Raji (cell line): ENCODE results near the gene WNK2.

Experiments
- POLR2A ChIP-seq: IDR thresholded peaks from 2 replicates; pipeline ENCODE4 v1.6.1; 2011; ENCODE audit warnings: low read depth, low read length, control low read depth; ENCODE audit not compliant: insufficient read depth

WNK2 gene

GRCh38 chr9:93198838-93199625, 15.1 kb downstream of the WNK2 start:
- no peak for TF ChIP-seq POLR2A

- no peak for TF ChIP-seq POLR2A
Measured at GRCh38 chr9:93200449-93200742, 16.5 kb downstream of the WNK2 start.

GRCh38 chr9:93200989-93201334, 17.0 kb downstream of the WNK2 start:
- no peak for TF ChIP-seq POLR2A

- TF ChIP-seq POLR2A, result no peak
Measured at GRCh38 chr9:93203026-93203717, 19.2 kb downstream of the WNK2 start.

DNA sequence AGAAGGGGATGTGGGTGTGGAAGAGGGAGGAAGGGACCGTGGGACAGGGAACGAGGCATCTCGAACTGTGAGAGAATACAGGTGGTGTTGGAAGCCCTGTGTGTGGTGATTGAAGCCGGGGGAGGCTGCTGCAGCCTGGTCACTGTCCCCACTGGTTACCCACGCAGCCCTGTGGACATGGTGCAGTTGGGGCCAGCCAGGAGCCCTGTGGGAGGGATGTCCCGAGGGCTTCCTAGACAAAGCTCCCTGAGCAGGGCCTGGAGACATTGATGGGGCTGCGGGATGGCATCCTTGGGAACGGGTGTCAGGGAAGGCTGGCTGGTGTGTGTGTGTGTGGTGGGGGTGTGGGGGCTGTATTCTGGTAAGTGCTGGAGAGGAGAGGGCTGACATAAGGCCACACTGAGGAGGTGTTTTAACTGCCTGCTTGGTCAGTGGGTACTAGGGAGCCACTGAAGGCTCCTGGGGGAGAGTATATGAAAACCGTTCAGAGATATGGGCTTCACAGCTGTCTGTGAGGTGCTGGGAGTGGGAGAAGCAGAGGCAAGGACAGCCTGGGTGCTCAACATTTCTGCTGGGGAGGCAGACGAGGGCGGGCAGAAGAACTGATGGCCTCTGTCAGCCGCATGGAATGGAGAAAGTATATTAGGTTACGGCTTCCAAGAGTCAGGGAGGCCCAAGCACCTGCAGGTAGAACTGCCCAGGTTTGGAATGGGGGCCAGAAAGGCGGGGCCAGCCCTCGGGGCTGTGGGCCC, 20.0 kb downstream of the WNK2 start:
- no peak for TF ChIP-seq POLR2A

DNA sequence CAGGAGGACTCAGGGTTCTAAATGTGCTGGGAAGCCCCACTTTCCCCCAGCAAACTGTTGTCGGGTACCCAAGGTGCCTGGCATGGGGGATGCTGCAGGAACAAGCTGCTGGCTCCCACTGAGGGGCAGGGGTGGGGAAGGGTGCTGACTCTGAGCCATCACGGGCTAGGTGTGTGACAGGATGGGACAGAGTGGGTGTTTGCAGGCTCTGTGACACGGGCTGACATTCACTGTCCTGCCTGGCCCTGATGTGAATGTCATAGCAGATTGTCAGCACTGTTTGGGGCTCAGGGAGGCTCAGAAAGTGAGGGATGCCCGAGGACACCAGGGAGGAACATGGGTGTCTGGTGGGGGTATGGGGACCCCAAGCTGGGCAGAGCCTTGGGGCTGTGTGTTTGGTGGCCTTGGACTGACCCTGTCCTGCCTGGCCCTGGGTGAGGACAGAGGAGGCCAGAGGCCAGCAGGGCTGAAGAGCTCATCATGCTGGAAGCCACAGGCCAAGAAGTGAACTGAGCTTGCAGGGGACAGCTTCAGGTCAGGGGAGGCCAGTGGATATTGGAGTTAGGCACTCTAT, 20.6 kb downstream of the WNK2 start:
- no peak for TF ChIP-seq POLR2A

DNA sequence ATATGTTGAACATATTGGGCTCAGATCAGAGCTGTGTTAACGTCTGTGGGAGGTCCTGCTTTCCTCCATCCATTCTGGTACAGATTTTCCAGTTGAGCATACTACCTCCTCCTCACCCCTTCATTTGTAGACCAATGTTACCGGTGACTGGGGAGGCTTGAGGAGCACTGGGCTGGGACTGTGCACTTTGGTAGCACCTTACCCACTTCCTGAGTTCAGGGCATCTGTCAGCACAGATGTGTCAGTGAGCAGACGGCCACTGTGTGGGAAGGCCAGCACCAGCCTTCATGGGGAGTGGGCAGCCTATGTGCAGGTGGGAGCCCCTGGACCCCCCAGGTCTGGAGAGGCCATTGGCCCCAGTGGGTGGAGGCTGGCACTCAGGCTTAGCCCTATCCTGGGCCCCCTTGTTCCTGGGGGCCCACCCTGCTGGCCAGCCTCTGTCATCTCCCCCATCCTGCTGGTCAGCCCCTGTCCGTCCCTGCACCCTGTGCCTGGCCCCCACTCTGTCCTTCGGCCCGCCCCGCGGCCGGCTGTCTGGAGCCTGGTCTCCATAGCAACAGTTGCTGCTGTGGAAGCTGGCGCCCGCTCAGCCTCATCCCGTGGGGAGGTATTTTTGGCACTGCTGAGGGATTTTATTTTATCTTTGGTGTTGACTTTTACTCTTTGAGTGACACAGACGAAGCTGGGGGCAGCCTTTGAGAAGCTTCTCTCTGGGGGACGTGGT, 21.3 kb downstream of the WNK2 start:
- no peak for TF ChIP-seq POLR2A

- no peak for TF ChIP-seq POLR2A
Measured at GRCh38 chr9:93205896-93206575, 22.1 kb downstream of the WNK2 start.

DNA sequence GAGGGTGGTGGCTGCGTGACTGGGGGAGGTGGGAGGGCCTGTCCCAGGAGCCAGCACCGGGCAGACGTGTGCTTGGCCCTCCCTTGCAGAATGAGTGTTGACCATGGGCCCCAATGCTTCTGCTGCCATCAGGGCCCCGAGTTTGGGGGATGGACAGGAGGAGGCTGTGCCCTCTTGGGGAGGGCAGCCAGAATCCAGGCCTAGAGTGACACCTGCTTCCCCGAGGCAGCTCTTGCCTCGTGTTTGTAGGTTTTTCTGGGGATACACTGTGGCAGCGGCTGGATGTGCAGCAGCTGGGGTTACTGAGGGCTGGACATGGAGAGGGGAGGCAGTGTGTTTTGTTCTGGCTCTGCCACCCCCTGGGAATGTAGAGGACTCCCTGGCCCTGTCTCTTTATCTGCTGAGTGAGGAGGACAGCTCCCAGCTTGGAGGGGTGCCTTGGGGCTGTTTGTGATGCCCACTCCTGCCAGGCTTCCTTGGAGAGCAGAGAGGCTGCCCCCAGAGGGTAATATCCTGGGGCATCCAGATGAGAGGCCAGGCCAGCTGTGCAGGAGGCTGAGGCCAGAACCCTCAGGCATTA, 22.7 kb downstream of the WNK2 start:
- TF ChIP-seq POLR2A, result no peak

- TF ChIP-seq POLR2A, result no peak
Measured at GRCh38 chr9:93207326-93207814, 23.4 kb downstream of the WNK2 start.

DNA sequence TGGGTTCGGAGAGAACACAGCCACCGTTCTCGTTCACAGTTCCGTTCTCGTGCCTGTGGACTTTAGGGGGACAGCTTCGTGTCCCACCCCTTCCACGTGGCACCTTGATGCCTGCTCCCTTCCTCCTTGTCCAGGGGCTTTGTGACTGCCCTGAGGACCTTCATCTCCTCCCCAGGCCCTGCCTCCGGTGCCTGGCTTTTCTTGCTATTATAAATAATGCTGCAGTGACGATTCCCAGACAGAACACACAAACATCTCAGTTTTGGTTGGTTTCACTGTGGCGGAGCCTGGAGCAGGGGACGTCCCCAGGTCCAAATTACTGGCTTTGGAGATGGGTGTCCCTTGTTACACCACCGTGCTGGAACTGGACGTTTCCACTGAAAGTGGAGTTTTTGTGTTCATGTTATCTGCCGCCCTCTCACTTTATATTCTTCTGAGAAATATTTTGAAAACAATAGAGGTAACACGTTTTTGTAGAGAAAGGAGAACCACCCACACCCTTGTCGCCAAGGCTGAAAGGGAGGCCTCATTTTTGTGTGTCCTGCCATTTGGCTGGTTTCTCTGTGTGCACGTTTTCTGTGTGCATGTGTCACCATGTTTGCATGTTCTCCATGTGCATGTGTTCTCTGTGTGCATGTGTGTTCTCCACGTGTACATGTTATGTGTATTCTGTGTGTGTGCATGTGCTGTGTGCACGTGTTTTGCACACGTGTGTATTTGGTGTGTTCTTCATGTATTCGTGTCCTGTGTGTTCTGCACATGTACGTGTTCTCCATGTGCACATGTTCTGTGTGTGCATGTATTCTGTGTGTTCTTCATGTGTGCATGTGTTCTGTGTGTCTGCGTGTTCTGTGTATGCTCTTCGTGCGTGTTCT, 24.2 kb downstream of the WNK2 start:
- TF ChIP-seq POLR2A, result no peak

DNA sequence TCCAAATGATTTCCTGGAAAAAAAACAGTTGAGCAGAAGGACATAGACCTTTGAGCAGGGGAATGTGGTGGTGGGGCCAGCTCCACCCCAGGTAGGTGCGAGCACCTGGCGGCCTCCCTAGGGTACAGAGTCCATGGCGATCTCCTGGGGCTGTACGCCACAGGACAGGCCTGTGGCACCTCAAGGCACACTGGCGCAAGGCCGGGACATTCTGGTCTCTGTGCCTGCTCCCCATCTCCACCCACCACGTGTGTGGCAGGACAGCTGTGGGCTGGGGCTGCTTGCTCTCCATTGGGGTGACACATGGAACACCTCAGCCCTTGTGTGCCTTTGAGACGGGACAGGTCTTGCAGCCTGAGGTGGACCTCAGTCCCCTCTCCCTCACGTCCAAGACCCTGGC, 25.2 kb downstream of the WNK2 start:
- no peak for TF ChIP-seq POLR2A

DNA sequence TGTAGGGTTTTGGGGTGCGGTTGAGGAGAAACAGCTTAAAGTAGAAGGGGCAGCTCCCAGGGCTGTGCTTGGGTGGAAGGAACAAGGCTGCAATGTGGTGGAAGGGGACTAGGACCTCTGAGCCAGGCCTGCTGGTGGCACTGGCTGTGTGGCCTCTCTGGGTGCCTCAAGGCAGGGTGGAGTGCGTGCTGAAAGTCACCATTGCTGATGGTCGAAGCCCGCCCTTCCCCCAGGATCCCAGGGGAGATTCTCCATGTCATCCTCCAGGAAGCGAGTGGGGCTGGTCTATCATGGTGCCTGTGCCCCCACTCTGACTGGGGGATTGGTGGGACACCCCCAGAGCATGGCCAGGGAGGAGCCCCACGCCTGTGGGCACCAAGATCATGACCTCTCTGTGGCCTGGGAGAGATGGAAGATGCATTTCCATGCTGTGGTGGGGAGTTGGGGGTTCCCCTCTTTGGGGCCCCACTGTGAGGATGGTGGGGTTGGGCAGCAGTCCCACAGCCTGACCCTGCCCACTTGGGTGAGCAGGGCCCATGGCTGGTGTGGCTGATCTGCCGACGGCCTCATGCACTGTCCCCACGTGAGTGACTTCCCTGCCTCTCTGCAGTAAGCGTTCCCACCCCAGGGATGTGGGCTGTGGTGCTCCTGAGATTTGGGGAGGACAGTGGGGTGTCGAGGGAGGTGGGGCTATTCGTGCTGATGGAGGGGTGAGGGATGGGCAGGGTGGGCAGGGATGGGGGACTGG, 25.8 kb downstream of the WNK2 start:
- no peak for TF ChIP-seq POLR2A
